OCI-LY3 (cell line): ENCODE results near the gene COX6B1.

Experiments used
- CTCF ChIP-seq: fragments of 200-600, 300-600 bp; sonication (generic); IDR thresholded peaks from 2 replicates; pipeline ENCODE4 v1.5.1; 2014; ENCODE audit warnings: antibody characterized with exemption, low read length, low read depth
- EZH2phosphoT487 ChIP-seq: fragments of 200-600 bp; shearing (Covaris generic); IDR thresholded peaks from 2 replicates; pipeline ENCODE4 v1.6.1; 2018; ENCODE audit warnings: antibody characterized with exemption, mixed run types, low read depth

GRCh38 chr19:35669974-35670373 lies 21.9 kb downstream of the COX6B1 start:
- TF ChIP-seq CTCF = no peak
- no peak for TF ChIP-seq EZH2phosphoT487
